ENCODE data around the gene ITPRID1.

DNA sequence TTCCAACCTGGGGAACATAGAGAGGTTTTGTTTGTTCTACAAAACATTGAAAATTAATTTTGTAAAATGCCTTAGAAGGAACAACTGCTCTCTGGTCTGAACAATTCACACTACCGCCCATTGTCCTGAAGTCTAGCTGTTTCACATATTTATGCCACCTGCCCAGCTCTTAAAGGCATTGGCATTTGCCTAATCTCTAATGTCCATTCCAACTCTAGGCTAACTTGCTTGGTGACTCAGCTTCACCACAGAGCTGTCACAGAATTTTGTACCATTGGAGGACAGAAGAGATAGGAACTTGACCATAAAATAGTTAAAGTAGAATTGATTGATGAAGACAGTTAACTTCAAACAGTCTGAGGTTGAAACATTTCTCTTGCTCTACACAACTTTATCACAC lies 119.6 kb downstream of the ITPRID1 start:
- TF ChIP-seq ZNF274 (IDR thresholded peaks at IDR 0.05; ENCODE audit: low read depth, low read length) (no peak), CEBPB (IDR thresholded peaks at IDR 0.05; ENCODE audit: low read depth) (no peak), JUND (IDR thresholded peaks at IDR 0.05) (no peak), CTCF (IDR thresholded peaks at IDR 0.05 in 2 of 3, conservative IDR thresholded peaks at IDR 0.05 in 1 of 3; ENCODE audit: borderline replicate concordance in 1 of 3, insufficient read depth in 1 of 3, low read depth in 2 of 3, low read length in 2 of 3) (no peak), POLR2A (IDR thresholded peaks at IDR 0.05; ENCODE audit: borderline replicate concordance, extremely low read depth, insufficient read depth, insufficient read length) (no peak), EZH2 (IDR thresholded peaks at IDR 0.05) (no peak), EGR1 (IDR thresholded peaks at IDR 0.05; ENCODE audit: low read depth) (no peak)

Measured in HCT116 (cell line).